OCI-LY1 (cell line): ENCODE measurements around the gene CCDC116.

Experiments
- H2AFZ ChIP-seq: fragments of 200-600 bp; sonication (generic), shearing (Covaris generic); 2 replicates; pipeline ENCODE4 v1.6.0; 2014; ENCODE audit warnings: antibody characterized with exemption, mild to moderate bottlenecking, low read length
- H3F3A ChIP-seq: fragments of 200-600 bp; sonication (generic), shearing (Covaris generic); 2 replicates; pipeline ENCODE4 v1.6.0; 2014; ENCODE audit warnings: mild to moderate bottlenecking, antibody characterized with exemption, low read length, moderate library complexity; ENCODE audit not compliant: insufficient read depth
- H3K27ac ChIP-seq: fragments of 200-600 bp; sonication (generic); 2 replicates; pipeline ENCODE4 v1.5.1; 2014; ENCODE audit warnings: low read length, mixed run types, mild to moderate bottlenecking, low read depth; ENCODE audit not compliant: poor library complexity, severe bottlenecking
- H3K27me3 ChIP-seq: fragments of 200-600 bp; sonication (generic); 2 replicates; pipeline ENCODE4 v1.6.0; 2014; ENCODE audit warnings: antibody characterized with exemption, mild to moderate bottlenecking, low read length, moderate library complexity; ENCODE audit not compliant: insufficient read depth
- H3K36me3 ChIP-seq: fragments of 200-600 bp; sonication (generic); 2 replicates; pipeline ENCODE4 v1.6.1; 2014; ENCODE audit warnings: mild to moderate bottlenecking, antibody characterized with exemption, low read length, moderate library complexity, mixed read lengths; ENCODE audit not compliant: insufficient read depth
- H3K4me1 ChIP-seq: fragments of 200-600 bp; sonication (generic); 2 replicates; pipeline ENCODE4 v1.5.1; 2014; ENCODE audit warnings: mild to moderate bottlenecking, low read length, moderate library complexity; ENCODE audit not compliant: insufficient read depth, severe bottlenecking
- H3K4me2 ChIP-seq: fragments of 200-600 bp; sonication (generic), shearing (Covaris generic); 2 replicates; pipeline ENCODE4 v1.6.1; 2014; ENCODE audit warnings: low read length
- H3K4me3 ChIP-seq: fragments of 200-600 bp; sonication (generic); 2 replicates; pipeline ENCODE4 v1.5.1; 2014; ENCODE audit warnings: low read length, low read depth, mild to moderate bottlenecking, mixed read lengths; ENCODE audit not compliant: poor library complexity, severe bottlenecking
- H3K79me2 ChIP-seq: fragments of 200-600 bp; shearing (Covaris generic); 2 replicates; pipeline ENCODE4 v1.6.1; 2016; ENCODE audit warnings: mixed run types, low read length, mixed read lengths; ENCODE audit not compliant: insufficient read depth
- H3K9ac ChIP-seq: fragments of 200-600 bp; sonication (generic), shearing (Covaris generic); 2 replicates; pipeline ENCODE4 v1.6.1; 2014; ENCODE audit warnings: mild to moderate bottlenecking, low read length, mixed read lengths
- H3K9me2 ChIP-seq: fragments of 200-600 bp; sonication (generic), shearing (Covaris generic); 2 replicates; pipeline ENCODE4 v1.6.1; 2014; ENCODE audit warnings: low read depth, mild to moderate bottlenecking, low read length, mixed read lengths
- H3K9me3 ChIP-seq: fragments of 200-600 bp; shearing (Covaris generic); 2 replicates; pipeline ENCODE4 v1.6.1; 2014; ENCODE audit warnings: low read length, mixed read lengths
- H4K20me1 ChIP-seq: fragments of 200-600 bp; sonication (generic), shearing (Covaris generic); 2 replicates; pipeline ENCODE4 v1.6.0; 2016; ENCODE audit warnings: mild to moderate bottlenecking, low read length; ENCODE audit not compliant: insufficient read depth
- EZH2 ChIP-seq: fragments of 200-600 bp; sonication (generic), shearing (Covaris generic); IDR thresholded peaks from 2 replicates; pipeline ENCODE4 v1.8.0; 2017; ENCODE audit warnings: borderline replicate concordance, mixed run types, mild to moderate bottlenecking, antibody characterized with exemption, low read length, moderate library complexity, mixed read lengths
- TF ChIP-seq, protein P1 (sequence below): fragments of 200-600 bp; sonication (generic), shearing (Covaris generic); IDR thresholded peaks from 2 replicates; pipeline ENCODE4 v1.5.1; 2017; ENCODE audit warnings: mild to moderate bottlenecking, antibody characterized with exemption, low read length, moderate library complexity, mixed read lengths

The CCDC116 gene

DNA sequence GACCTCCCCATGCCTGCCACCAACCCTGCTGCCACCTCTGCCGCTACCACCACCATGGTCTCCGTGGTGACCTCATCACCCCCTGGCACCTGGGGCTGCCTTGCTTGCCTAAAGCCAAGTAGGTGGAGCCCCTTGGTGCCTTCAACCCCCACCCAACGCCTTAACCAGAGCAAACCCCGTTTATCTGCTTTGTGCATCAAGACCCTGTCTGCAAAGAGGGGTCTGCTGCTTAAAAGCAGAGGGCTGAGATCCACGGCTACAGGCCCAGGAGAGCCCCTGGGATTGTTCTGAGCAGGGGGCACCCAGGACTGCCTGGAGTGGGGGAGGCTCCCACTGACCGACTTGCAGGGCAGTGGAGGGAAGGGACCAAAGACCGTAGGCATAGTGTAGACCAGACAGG is 28.3 kb downstream of the CCDC116 start:
- H3K9ac ChIP-seq, result no peak overlapping the region
- H3F3A ChIP-seq, result no peaks in the 10 kb centered on the region
- H3K9me3 ChIP-seq, result no peaks in the 10 kb centered on the region
- no peaks in the 10 kb centered on the region for H3K9me2 ChIP-seq
- H3K4me3 ChIP-seq, result no peak overlapping the region
- peaks cover 27% of the 10 kb centered on the region for H3K4me1 ChIP-seq
- H3K36me3 ChIP-seq, result no peaks in the 10 kb centered on the region
- no peaks in the 10 kb centered on the region for H3K79me2 ChIP-seq
- no peaks in the 10 kb centered on the region; the same call in 1 of the 2 replicates for H3K27me3 ChIP-seq
- H3K27ac ChIP-seq, result no peak overlapping the region
- no peak overlapping the region for H3K4me2 ChIP-seq
- H2AFZ ChIP-seq, result no peak overlapping the region
- no peaks in the 10 kb centered on the region for H4K20me1 ChIP-seq
- TF ChIP-seq, protein P1, sequence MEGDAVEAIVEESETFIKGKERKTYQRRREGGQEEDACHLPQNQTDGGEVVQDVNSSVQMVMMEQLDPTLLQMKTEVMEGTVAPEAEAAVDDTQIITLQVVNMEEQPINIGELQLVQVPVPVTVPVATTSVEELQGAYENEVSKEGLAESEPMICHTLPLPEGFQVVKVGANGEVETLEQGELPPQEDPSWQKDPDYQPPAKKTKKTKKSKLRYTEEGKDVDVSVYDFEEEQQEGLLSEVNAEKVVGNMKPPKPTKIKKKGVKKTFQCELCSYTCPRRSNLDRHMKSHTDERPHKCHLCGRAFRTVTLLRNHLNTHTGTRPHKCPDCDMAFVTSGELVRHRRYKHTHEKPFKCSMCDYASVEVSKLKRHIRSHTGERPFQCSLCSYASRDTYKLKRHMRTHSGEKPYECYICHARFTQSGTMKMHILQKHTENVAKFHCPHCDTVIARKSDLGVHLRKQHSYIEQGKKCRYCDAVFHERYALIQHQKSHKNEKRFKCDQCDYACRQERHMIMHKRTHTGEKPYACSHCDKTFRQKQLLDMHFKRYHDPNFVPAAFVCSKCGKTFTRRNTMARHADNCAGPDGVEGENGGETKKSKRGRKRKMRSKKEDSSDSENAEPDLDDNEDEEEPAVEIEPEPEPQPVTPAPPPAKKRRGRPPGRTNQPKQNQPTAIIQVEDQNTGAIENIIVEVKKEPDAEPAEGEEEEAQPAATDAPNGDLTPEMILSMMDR, result no peak
- no peak for TF ChIP-seq EZH2

DNA sequence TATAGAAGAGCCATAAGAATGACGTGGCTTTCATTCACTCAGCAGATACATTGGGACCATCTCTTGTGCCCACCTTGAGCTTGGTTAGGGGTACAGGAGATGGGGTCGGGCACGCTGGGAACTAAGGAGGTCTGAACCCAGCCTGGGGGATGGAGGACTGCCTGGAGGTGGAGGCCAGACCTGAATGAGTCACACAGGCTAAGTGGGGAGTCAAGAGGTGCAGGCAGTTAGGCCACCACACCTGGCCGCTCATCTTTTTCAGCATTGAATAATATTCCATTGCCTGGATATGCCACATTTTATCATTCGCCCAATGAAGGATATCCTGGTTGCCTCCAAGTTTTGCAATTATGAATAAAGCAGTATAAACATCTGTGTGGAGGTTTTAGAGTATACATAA is 29.4 kb downstream of the CCDC116 start:
- TF ChIP-seq, protein P1, result no peak
- no peak for TF ChIP-seq EZH2
- Histone ChIP-seq H2AFZ (no peak overlapping the region), H3K4me3 (no peak overlapping the region), H3K79me2 (no peaks in the 10 kb centered on the region), H3K36me3 (no peaks in the 10 kb centered on the region), H3K4me2 (no peak overlapping the region), H3K9me3 (no peaks in the 10 kb centered on the region), H3K9ac (no peak overlapping the region), H3K9me2 (no peaks in the 10 kb centered on the region), H3K4me1 (peaks cover 26% of the 10 kb centered on the region), H3F3A (no peaks in the 10 kb centered on the region), H4K20me1 (no peaks in the 10 kb centered on the region), H3K27me3 (no peaks in the 10 kb centered on the region; the same call in 1 of the 2 replicates), H3K27ac (no peak overlapping the region)

DNA sequence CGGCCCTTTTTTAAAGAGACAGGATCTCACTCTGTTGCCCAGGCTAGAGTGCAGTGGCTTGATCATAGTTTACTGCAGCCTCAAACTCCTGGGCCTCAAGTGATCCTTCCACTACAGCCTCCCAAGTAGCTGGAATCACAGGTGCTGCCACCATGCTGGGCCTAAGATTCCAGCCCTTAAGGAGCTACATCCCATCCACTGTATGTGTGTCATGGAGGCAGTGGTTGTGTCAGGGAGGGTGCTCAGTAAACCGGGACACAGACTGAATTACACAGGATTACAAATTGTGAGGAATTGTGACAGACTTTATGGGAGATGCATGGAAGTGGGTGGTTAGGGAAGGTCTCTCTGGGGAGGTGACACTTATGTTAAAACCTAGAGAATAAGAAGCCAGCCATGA is 31.2 kb downstream of the CCDC116 start:
- Histone ChIP-seq H3K9me2 (no peaks in the 10 kb centered on the region), H3K36me3 (no peaks in the 10 kb centered on the region), H3K27ac (no peak overlapping the region), H3K9me3 (no peaks in the 10 kb centered on the region), H4K20me1 (no peaks in the 10 kb centered on the region), H3K4me3 (no peak overlapping the region), H3F3A (no peaks in the 10 kb centered on the region), H2AFZ (no peak overlapping the region), H3K9ac (no peak overlapping the region), H3K4me2 (no peak overlapping the region), H3K27me3 (no peaks in the 10 kb centered on the region; the same call in 1 of the 2 replicates), H3K4me1 (peaks cover 20% of the 10 kb centered on the region), H3K79me2 (peaks cover 4% of the 10 kb centered on the region; the same call in 1 of the 2 replicates)
- TF ChIP-seq EZH2, result no peak
- TF ChIP-seq, protein P1, result no peak
